Mammary epithelial cell (primary cell): ENCODE measurements around the gene CHRNG.

Source experiments
- EZH2 ChIP-seq: IDR thresholded peaks from 2 replicates; pipeline ENCODE4 v1.6.1; 2012; ENCODE audit warnings: low read length, inconsistent platforms, borderline replicate concordance
- TF ChIP-seq, protein P1 (sequence below), 2 donors: IDR thresholded peaks in 1 of 2; conservative IDR thresholded peaks in 1 of 2; 2 replicates each; pipeline ENCODE4 v1.5.1; 2011 to 2012; ENCODE audit warnings: inconsistent platforms in 2 of 2, low read length in 2 of 2, mild to moderate bottlenecking in 2 of 2, control low read depth in 1 of 2, low read depth in 1 of 2; ENCODE audit not compliant: insufficient read depth in 1 of 2; ENCODE audit errors: extremely low read depth in 1 of 2

DNA sequence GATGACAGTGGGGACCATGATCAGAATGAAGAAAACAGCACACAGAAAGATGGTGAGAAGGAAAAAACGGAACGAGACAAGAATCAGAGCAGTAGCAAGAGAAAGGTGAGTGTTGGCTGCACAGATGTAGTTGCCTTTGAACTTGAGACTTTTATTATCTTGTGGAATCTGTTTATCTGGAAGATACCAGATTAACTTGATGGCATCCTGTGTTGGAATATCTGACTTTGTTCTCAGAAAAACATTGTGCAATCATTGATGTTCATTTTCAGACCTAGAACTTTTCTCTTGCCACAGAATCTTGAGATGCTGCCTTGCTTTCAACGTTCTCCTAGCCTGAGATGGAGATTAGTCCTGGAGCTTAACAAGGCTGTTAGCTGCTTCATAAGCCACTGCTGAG lies 16.9 kb downstream of the CHRNG start:
- TF ChIP-seq, protein P1, sequence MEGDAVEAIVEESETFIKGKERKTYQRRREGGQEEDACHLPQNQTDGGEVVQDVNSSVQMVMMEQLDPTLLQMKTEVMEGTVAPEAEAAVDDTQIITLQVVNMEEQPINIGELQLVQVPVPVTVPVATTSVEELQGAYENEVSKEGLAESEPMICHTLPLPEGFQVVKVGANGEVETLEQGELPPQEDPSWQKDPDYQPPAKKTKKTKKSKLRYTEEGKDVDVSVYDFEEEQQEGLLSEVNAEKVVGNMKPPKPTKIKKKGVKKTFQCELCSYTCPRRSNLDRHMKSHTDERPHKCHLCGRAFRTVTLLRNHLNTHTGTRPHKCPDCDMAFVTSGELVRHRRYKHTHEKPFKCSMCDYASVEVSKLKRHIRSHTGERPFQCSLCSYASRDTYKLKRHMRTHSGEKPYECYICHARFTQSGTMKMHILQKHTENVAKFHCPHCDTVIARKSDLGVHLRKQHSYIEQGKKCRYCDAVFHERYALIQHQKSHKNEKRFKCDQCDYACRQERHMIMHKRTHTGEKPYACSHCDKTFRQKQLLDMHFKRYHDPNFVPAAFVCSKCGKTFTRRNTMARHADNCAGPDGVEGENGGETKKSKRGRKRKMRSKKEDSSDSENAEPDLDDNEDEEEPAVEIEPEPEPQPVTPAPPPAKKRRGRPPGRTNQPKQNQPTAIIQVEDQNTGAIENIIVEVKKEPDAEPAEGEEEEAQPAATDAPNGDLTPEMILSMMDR (conservative IDR thresholded peaks at IDR 0.05 in 1 of 2, IDR thresholded peaks at IDR 0.05 in 1 of 2; ENCODE audit: extremely low read depth in 1 of 2, insufficient read depth in 1 of 2, low read depth in 1 of 2, low read length in 2 of 2), result no peak
- TF ChIP-seq EZH2, result no peak
